Adrenal gland (tissue), 5 donors: ENCODE measurements around the gene HM13.

Experiments used
- CTCF ChIP-seq, 6 experiments: fragments of 450-650 bp in 4 of 6; fragments of 200-600 bp in 2 of 6; sonication (generic) in 1 of 6; IDR thresholded peaks; 1 replicate in 5 of 6; 2 replicates in 1 of 6; pipeline versions ENCODE4 v1.5.1 to v1.8.0; 2016 to 2021; ENCODE audit warnings: antibody characterized with exemption in 6 of 6, mild to moderate bottlenecking in 2 of 6, moderate library complexity in 1 of 6
- POLR2A ChIP-seq, 2 donors: fragments of 450-650 bp; IDR thresholded peaks; one replicate each; pipeline ENCODE4 v1.6.1; 2017; ENCODE audit warnings: antibody characterized with exemption in 2 of 2, mild to moderate bottlenecking in 2 of 2, moderate library complexity in 1 of 2
- donor health status: DM: no; HTN: no; CAD: no.

GRCh38 chr20:31543966-31544598 lies 29.8 kb downstream of the HM13 start:
- TF ChIP-seq POLR2A (IDR thresholded peaks at IDR 0.05) (peak in 1 of 2 donors; percentile 37), CTCF (IDR thresholded peaks at IDR 0.05) (peak in 1 of 6 experiments; percentile 6)
